ENCODE results near the gene ACY1.

GRCh38 chr3:51935886-51936755 lies 47.2 kb upstream of the ACY1 start:
- TF ChIP-seq CTCF (IDR thresholded peaks at IDR 0.05) (no peak), POLR2A (IDR thresholded peaks at IDR 0.05) (no peak)
